ENCODE measurements around the gene GSTO1. TPM values are rescaled to one million over a fixed set of nuclear protein-coding genes. Genes with fewer than 3 reads are reported as not detected.

Gene GSTO1
- total and polyA plus RNA-seq, 2 of the 13 experiments (the other 11 are each of a cell fraction or from before 2014, with no cell fraction given): 228 to 300 TPM

- Histone ChIP-seq H3K9me3 (ENCODE audit: low read length) (no peaks in the 10 kb centered on the region), H3K36me3 (replicated peaks in 1 of 2; ENCODE audit: control insufficient read depth in 1 of 2, insufficient read depth in 2 of 2, low read length in 2 of 2) (peaks cover 7 to 72% of the 10 kb centered on the region in 2 experiments; a peak in 4 of 5 replicates), H3K4me3 (replicated peaks in 1 of 3; ENCODE audit: insufficient read depth in 1 of 3, low read depth in 2 of 3, low read length in 3 of 3) (no peak overlapping the region), H3K9ac (ENCODE audit: insufficient read depth, low read depth, low read length) (no peak overlapping the region), H3K27ac (ENCODE audit: extremely low read length, insufficient read depth, low read length) (no peak overlapping the region), H3K27me3 (ENCODE audit: control insufficient read depth in 1 of 2, insufficient read depth in 2 of 2, low read length in 2 of 2) (no peaks in the 10 kb centered on the region; a peak in 1 of 5 replicates), H3K4me1 (ENCODE audit: insufficient read depth, low read length) (peaks cover 94% of the 10 kb centered on the region), H2AFZ (ENCODE audit: low read length) (no peak overlapping the region), H4K20me1 (ENCODE audit: insufficient read depth, low read length) (peaks cover 7% of the 10 kb centered on the region), H3K79me2 (ENCODE audit: insufficient read depth, low read length) (peaks cover 59% of the 10 kb centered on the region), H3K4me2 (ENCODE audit: low read depth, low read length) (no peak overlapping the region)
- ChIA-PET CTCF (ENCODE audit: low intra/inter-chr PET ratio, low total read pairs) (no interaction called here), POLR2A (interaction anchor here (0.6 kb wide), 1 partner anchor 16 kb away, joined by 3 read pairs; no protein-coding TSS in a partner anchor)
- DNase-seq (ENCODE audit: low spot score) (no peak), ATAC-seq (no peak), FAIRE-seq (no peak)
- in situ Hi-C loops (cut with HindIII; ENCODE audit: extremely low pct_ligation_motif_present, low pct_unique_long_range_greater_than_20kb) (no loop called here), intact Hi-C loops (cut with micrococcal nuclease; ENCODE audit: unreplicated experiment) (loop anchor here (10.0 kb wide), 1 partner anchor 135 kb away; the partner anchor contains the start of gene SFR1)
- WGBS (ENCODE audit: low lambda C conversion rate): 94% methylated on average over 6 of the region's 6 CpGs
- BruUV-seq (replicated peaks): no TSS peak
- TF ChIP-seq ATF7 (IDR thresholded peaks at IDR 0.05) (no peak), ATF7 (CRISPR knock-in tag; IDR thresholded peaks at IDR 0.05) (no peak), FOSL1 (CRISPR knock-in tag; IDR thresholded peaks at IDR 0.05; ENCODE audit: borderline replicate concordance) (no peak), ZNF777 (CRISPR knock-in tag; IDR thresholded peaks at IDR 0.05) (no peak), ZNF790 (CRISPR knock-in tag; IDR thresholded peaks at IDR 0.05; ENCODE audit: borderline replicate concordance) (no peak), POLR2G (IDR thresholded peaks at IDR 0.05; ENCODE audit: low read depth, low read length) (no peak), KLF13 (CRISPR knock-in tag; IDR thresholded peaks at IDR 0.05) (no peak), ZNF607 (CRISPR knock-in tag; IDR thresholded peaks at IDR 0.05; ENCODE audit: borderline replicate concordance) (no peak), FOXP1 (IDR thresholded peaks at IDR 0.05) (no peak), FOXP1 (CRISPR knock-in tag; IDR thresholded peaks at IDR 0.05) (no peak), HDAC2 (CRISPR knock-in tag; IDR thresholded peaks at IDR 0.05) (no peak), ZNF713 (CRISPR knock-in tag; IDR thresholded peaks at IDR 0.05) (no peak)
- TF ChIP-seq, protein P1, sequence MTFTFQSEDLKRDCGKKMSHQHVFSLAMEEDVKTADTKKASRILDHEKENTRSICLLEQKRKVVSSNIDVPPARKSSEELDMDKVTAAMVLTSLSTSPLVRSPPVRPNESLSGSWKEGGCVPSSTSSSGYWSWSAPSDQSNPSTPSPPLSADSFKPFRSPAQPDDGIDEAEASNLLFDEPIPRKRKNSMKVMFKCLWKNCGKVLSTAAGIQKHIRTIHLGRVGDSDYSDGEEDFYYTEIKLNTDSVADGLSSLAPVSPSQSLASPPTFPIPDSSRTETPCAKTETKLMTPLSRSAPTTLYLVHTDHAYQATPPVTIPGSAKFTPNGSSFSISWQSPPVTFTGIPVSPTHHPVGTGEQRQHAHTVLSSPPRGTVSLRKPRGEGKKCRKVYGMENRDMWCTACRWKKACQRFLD (CRISPR knock-in tag; IDR thresholded peaks at IDR 0.05; ENCODE audit: borderline replicate concordance): no peak
- TF ChIP-seq, protein P2, sequence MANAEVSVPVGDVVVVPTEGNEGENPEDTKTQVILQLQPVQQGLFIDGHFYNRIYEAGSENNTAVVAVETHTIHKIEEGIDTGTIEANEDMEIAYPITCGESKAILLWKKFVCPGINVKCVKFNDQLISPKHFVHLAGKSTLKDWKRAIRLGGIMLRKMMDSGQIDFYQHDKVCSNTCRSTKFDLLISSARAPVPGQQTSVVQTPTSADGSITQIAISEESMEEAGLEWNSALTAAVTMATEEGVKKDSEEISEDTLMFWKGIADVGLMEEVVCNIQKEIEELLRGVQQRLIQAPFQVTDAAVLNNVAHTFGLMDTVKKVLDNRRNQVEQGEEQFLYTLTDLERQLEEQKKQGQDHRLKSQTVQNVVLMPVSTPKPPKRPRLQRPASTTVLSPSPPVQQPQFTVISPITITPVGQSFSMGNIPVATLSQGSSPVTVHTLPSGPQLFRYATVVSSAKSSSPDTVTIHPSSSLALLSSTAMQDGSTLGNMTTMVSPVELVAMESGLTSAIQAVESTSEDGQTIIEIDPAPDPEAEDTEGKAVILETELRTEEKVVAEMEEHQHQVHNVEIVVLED (CRISPR knock-in tag; IDR thresholded peaks at IDR 0.05; ENCODE audit: borderline replicate concordance): no peak
- TF ChIP-seq, protein P3, sequence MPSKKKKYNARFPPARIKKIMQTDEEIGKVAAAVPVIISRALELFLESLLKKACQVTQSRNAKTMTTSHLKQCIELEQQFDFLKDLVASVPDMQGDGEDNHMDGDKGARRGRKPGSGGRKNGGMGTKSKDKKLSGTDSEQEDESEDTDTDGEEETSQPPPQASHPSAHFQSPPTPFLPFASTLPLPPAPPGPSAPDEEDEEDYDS (CRISPR knock-in tag; IDR thresholded peaks at IDR 0.05): no peak
- TF ChIP-seq, protein P4, sequence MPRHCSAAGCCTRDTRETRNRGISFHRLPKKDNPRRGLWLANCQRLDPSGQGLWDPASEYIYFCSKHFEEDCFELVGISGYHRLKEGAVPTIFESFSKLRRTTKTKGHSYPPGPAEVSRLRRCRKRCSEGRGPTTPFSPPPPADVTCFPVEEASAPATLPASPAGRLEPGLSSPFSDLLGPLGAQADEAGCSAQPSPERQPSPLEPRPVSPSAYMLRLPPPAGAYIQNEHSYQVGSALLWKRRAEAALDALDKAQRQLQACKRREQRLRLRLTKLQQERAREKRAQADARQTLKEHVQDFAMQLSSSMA (CRISPR knock-in tag; IDR thresholded peaks at IDR 0.05): no peak
- TF ChIP-seq, protein P5, sequence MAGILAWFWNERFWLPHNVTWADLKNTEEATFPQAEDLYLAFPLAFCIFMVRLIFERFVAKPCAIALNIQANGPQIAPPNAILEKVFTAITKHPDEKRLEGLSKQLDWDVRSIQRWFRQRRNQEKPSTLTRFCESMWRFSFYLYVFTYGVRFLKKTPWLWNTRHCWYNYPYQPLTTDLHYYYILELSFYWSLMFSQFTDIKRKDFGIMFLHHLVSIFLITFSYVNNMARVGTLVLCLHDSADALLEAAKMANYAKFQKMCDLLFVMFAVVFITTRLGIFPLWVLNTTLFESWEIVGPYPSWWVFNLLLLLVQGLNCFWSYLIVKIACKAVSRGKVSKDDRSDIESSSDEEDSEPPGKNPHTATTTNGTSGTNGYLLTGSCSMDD (CRISPR knock-in tag; IDR thresholded peaks at IDR 0.05): no peak
- TF ChIP-seq, protein P6, sequence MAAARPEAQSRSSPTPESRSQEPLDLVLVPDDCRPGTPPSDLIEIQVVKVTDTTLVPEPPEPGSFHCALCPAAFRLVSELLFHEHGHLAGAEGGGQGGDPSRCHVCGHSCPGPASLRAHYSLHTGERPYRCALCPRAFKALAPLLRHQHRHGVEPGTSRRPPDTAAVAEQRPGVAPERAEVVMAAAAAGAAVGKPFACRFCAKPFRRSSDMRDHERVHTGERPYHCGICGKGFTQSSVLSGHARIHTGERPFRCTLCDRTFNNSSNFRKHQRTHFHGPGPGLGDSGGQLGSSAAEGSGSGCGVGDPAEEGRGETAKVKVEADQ (CRISPR knock-in tag; IDR thresholded peaks at IDR 0.05; ENCODE audit: borderline replicate concordance): no peak
Measured at GRCh38 chr10:104259999-104260774, 5.5 kb downstream of the GSTO1 start.

Measured in HepG2 (cell line).